H1 (cell line): ENCODE data around the gene CST6. TPM values are rescaled to one million over a fixed set of nuclear protein-coding genes. Genes with fewer than 3 reads are reported as not detected.

ENCODE experiments used
- CTCF ChIA-PET: fragments of 300-600 bp; sonication (Branson Sonifier 250); formaldehyde crosslinking; loops from one replicate; lab custom pipeline; 2021; ENCODE audit not compliant: partially characterized antibody; lab: Charles Lee
- POLR2A ChIA-PET: fragments of 300-600 bp; sonication (Branson Sonifier 250); formaldehyde crosslinking; loops from one replicate; lab custom pipeline; 2021; ENCODE audit warnings: inconsistent platforms; ENCODE audit not compliant: partially characterized antibody; lab: Charles Lee
- DNase-seq, 2 experiments: peaks; one replicate each; pipeline versions ENCODE4 v3.0.0 to v3.0.0-alpha.2; 2010 to 2022; ENCODE audit warnings: low spot score in 2 of 2, low read depth in 1 of 2, mixed read lengths in 1 of 2
- FAIRE-seq: peaks from 2 replicates; lab custom pipeline; 2011; peaks lifted over from hg19 to GRCh38; lab: Jason Lieb, UNC
- H2AFZ ChIP-seq: 2 replicates; pipeline ENCODE4 v1.8.1; 2012; ENCODE audit warnings: low read length, inconsistent platforms
- H2AK5ac ChIP-seq: 2 replicates; pipeline ENCODE4 v1.6.1; 2013; ENCODE audit warnings: low read depth, low read length
- H2BK120ac ChIP-seq: replicated peaks from 2 replicates; pipeline ENCODE3; 2013; ENCODE audit warnings: low read depth, low read length, inconsistent platforms
- H2BK12ac ChIP-seq: 2 replicates; pipeline ENCODE4 v1.6.1; 2013; ENCODE audit warnings: low read depth, low read length
- H2BK15ac ChIP-seq: 2 replicates; pipeline ENCODE4 v1.6.1; 2013; ENCODE audit warnings: low read length
- H2BK20ac ChIP-seq: 2 replicates; pipeline ENCODE4 v1.6.1; 2013; ENCODE audit warnings: low read length
- H2BK5ac ChIP-seq: 2 replicates; pipeline ENCODE4 v1.6.1; 2013; ENCODE audit warnings: low read depth, low read length
- H3K14ac ChIP-seq: 2 replicates; pipeline ENCODE4 v1.6.1; 2013; ENCODE audit warnings: inconsistent platforms; ENCODE audit not compliant: insufficient read length
- H3K18ac ChIP-seq: 2 replicates; pipeline ENCODE4 v1.6.1; 2013; ENCODE audit warnings: low read length; ENCODE audit errors: extremely low read depth
- H3K23ac ChIP-seq: 2 replicates; pipeline ENCODE4 v1.6.1; 2013; ENCODE audit warnings: inconsistent platforms; ENCODE audit not compliant: insufficient read length
- H3K23me2 ChIP-seq: 2 replicates; pipeline ENCODE4 v1.6.1; 2013; ENCODE audit warnings: low read depth, low read length
- H3K27ac ChIP-seq: 2 replicates; pipeline ENCODE4 v1.6.1; 2011; ENCODE audit warnings: low read depth, low read length, inconsistent platforms
- H3K27me3 ChIP-seq, 4 experiments: replicated peaks in 1 of 4; 1 replicate in 1 of 4; 2 replicates in 3 of 4; pipeline versions ENCODE4 v1.6.1 to v1.8.1; 2011 to 2013; ENCODE audit warnings: low read length in 3 of 4, mild to moderate bottlenecking in 3 of 4, inconsistent platforms in 2 of 4, mixed read lengths in 2 of 4, moderate library complexity in 1 of 4; ENCODE audit not compliant: control insufficient read depth in 3 of 4, insufficient read depth in 3 of 4; ENCODE audit errors: extremely low read depth in 1 of 4
- H3K36me3 ChIP-seq, 4 experiments: 2 replicates each; pipeline versions ENCODE4 v1.6.1 to v1.8.1; 2011 to 2013; ENCODE audit warnings: mild to moderate bottlenecking in 4 of 4, low read length in 3 of 4, moderate library complexity in 2 of 4, control low read depth in 1 of 4, inconsistent platforms in 1 of 4; ENCODE audit not compliant: insufficient read depth in 4 of 4, control insufficient read depth in 2 of 4
- H3K4ac ChIP-seq: replicated peaks from 2 replicates; pipeline ENCODE3; 2013; ENCODE audit warnings: low read length, low read depth, mixed read lengths, inconsistent platforms; ENCODE audit not compliant: insufficient read length
- H3K4me1 ChIP-seq, 4 experiments: replicated peaks in 1 of 4; 1 replicate in 1 of 4; 2 replicates in 3 of 4; pipeline versions ENCODE4 v1.6.1 to v1.8.1; 2011 to 2013; ENCODE audit warnings: low read length in 3 of 4, inconsistent platforms in 2 of 4, mixed read lengths in 1 of 4; ENCODE audit not compliant: insufficient read depth in 4 of 4, control insufficient read depth in 3 of 4
- H3K4me2 ChIP-seq, 2 experiments: 2 replicates each; pipeline versions ENCODE4 v1.6.1 to v1.8.1; 2011 to 2013; ENCODE audit warnings: low read depth in 2 of 2, low read length in 2 of 2, control low read depth in 1 of 2, inconsistent platforms in 1 of 2, mild to moderate bottlenecking in 1 of 2; ENCODE audit not compliant: insufficient read depth in 1 of 2
- H3K4me3 ChIP-seq, 4 experiments: fragments of 200-600, 300-600 bp in 1 of 4; sonication (generic), shearing (Covaris generic), sonication (Bioruptor Twin) in 1 of 4; 2 replicates each; pipeline versions ENCODE4 v1.5.1 to v1.8.1; 2011 to 2016; ENCODE audit warnings: low read length in 4 of 4, low read depth in 3 of 4, control low read depth in 2 of 4, inconsistent platforms in 2 of 4, mild to moderate bottlenecking in 2 of 4, mixed read lengths in 1 of 4, moderate library complexity in 1 of 4; ENCODE audit not compliant: insufficient read depth in 2 of 4; ENCODE audit errors: extremely low read depth in 1 of 4
- H3K56ac ChIP-seq: replicated peaks from 2 replicates; pipeline ENCODE3; 2013; ENCODE audit warnings: low read depth, mild to moderate bottlenecking, mixed read lengths, low read length, inconsistent platforms; ENCODE audit not compliant: insufficient read length
- H3K79me1 ChIP-seq: 2 replicates; pipeline ENCODE4 v1.6.1; 2013; ENCODE audit warnings: low read depth, low read length, control low read depth
- H3K79me2 ChIP-seq, 2 experiments: 2 replicates each; pipeline versions ENCODE4 v1.6.1 to v1.8.1; 2012 to 2013; ENCODE audit warnings: low read length in 2 of 2, mild to moderate bottlenecking in 2 of 2, inconsistent platforms in 1 of 2; ENCODE audit not compliant: insufficient read depth in 2 of 2, control insufficient read depth in 1 of 2
- H3K9ac ChIP-seq, 4 experiments: replicated peaks in 1 of 4; 1 replicate in 1 of 4; 2 replicates in 3 of 4; pipeline versions ENCODE4 v1.6.1 to v1.8.1; 2011 to 2013; ENCODE audit warnings: low read depth in 3 of 4, low read length in 3 of 4, control low read depth in 2 of 4, mild to moderate bottlenecking in 2 of 4, moderate library complexity in 2 of 4, inconsistent platforms in 1 of 4; ENCODE audit errors: extremely low read depth in 1 of 4
- H3K9me3 ChIP-seq, 2 experiments: 2 replicates each; pipeline versions ENCODE4 v1.6.1 to v1.8.1; 2012 to 2013; ENCODE audit warnings: mild to moderate bottlenecking in 2 of 2, moderate library complexity in 2 of 2, control low read depth in 1 of 2, inconsistent platforms in 1 of 2, low read depth in 1 of 2, low read length in 1 of 2, mixed read lengths in 1 of 2; ENCODE audit not compliant: insufficient read depth in 2 of 2
- H4K20me1 ChIP-seq, 2 experiments: replicated peaks in 1 of 2; 2 replicates each; pipeline versions ENCODE3 to v1.8.1; 2011 to 2013; ENCODE audit warnings: inconsistent platforms in 2 of 2, low read length in 2 of 2, mild to moderate bottlenecking in 1 of 2; ENCODE audit not compliant: insufficient read depth in 2 of 2, control insufficient read depth in 1 of 2
- H4K5ac ChIP-seq: 2 replicates; pipeline ENCODE4 v1.6.1; 2013; ENCODE audit warnings: low read length, low read depth, mixed read lengths, inconsistent platforms; ENCODE audit not compliant: insufficient read length
- H4K8ac ChIP-seq: 2 replicates; pipeline ENCODE4 v1.8.0; 2013; ENCODE audit warnings: mild to moderate bottlenecking, moderate library complexity, low read length, inconsistent platforms; ENCODE audit not compliant: insufficient read depth; ENCODE audit errors: extremely low read depth
- H4K91ac ChIP-seq: replicated peaks from 2 replicates; pipeline ENCODE3; 2013; ENCODE audit warnings: low read length, mixed read lengths, inconsistent platforms; ENCODE audit not compliant: insufficient read length
- ASH2L ChIP-seq: fragments of 200-600, 300-600 bp; sonication (generic); IDR thresholded peaks from one replicate; pipeline ENCODE4 v1.7.1; 2017; ENCODE audit warnings: low read length
- BACH1 ChIP-seq: IDR thresholded peaks from 2 replicates; pipeline ENCODE4 v1.6.1; 2012; ENCODE audit warnings: low read length, improper control_type of control experiment
- CBX5 ChIP-seq: fragments of 300-800, 300-1000 bp; sonication (generic); IDR thresholded peaks from 2 replicates; pipeline ENCODE4 v1.7.1; 2016; ENCODE audit warnings: antibody characterized with exemption, low read length, low read depth
- CEBPB ChIP-seq: IDR thresholded peaks from 2 replicates; pipeline ENCODE4 v1.6.1; 2012; ENCODE audit warnings: low read depth, low read length
- KDM4A ChIP-seq: IDR thresholded peaks from one replicate; pipeline ENCODE4 v1.7.1; 2012; ENCODE audit warnings: low read depth, mild to moderate bottlenecking, moderate library complexity, low read length, inconsistent platforms; ENCODE audit not compliant: severe bottlenecking
- NANOG ChIP-seq: IDR thresholded peaks from 2 replicates; pipeline ENCODE4 v1.6.1; 2011; ENCODE audit warnings: low read length, low read depth, mild to moderate bottlenecking, inconsistent platforms; ENCODE audit not compliant: insufficient read depth, poor library complexity, severe bottlenecking
- RNF2 ChIP-seq: fragments of 200-900, 300-1000 bp; sonication (generic); IDR thresholded peaks from 2 replicates; pipeline ENCODE4 v1.7.1; 2016; ENCODE audit warnings: borderline replicate concordance, low read depth, mild to moderate bottlenecking, antibody characterized with exemption, low read length; ENCODE audit not compliant: poor library complexity, severe bottlenecking; ENCODE audit errors: missing control alignments
- RXRA ChIP-seq: IDR thresholded peaks from 2 replicates; pipeline ENCODE4 v1.6.1; 2011; ENCODE audit warnings: low read depth, mild to moderate bottlenecking, low read length, moderate library complexity; ENCODE audit not compliant: insufficient read depth
- SIRT6 ChIP-seq: IDR thresholded peaks from one replicate; pipeline ENCODE4 v1.7.1; 2012; ENCODE audit warnings: low read length, inconsistent platforms
- SRF ChIP-seq: IDR thresholded peaks from 2 replicates; pipeline ENCODE4 v1.6.1; 2011; ENCODE audit warnings: mild to moderate bottlenecking, low read depth, low read length, moderate library complexity
- WGBS, 2 experiments: shearing (Covaris generic) in 1 of 2; methylation state at CpG; one replicate each; pipeline versions ENCODE4 v1.1.6 to v1.1.7; 2013 to 2015; ENCODE audit warnings: low lambda C conversion rate in 2 of 2, mixed read lengths in 2 of 2, inconsistent platforms in 1 of 2, low coverage in 1 of 2, missing lambda C conversion rate in 1 of 2; ENCODE audit not compliant: insufficient replicate concordance in 2 of 2, insufficient coverage in 1 of 2, insufficient read length in 1 of 2; ENCODE audit errors: extremely low coverage in 1 of 2, missing lambda C conversion rate in 1 of 2; 5-methylcytosine and 5-hydroxymethylcytosine counted together
- polyA plus RNA-seq, 7 experiments: library from polyadenylated mRNA; depleted of rRNA in 3 of 7; stranded (reverse) in 5 of 7; unstranded in 2 of 7; fragments of >200 nt in 5 of 7; fragments of 200-250 nt in 2 of 7; gene quantifications; 1 replicate in 5 of 7; 2 replicates in 1 of 7; 4 replicates in 1 of 7; pipeline versions ENCODE4 v1.2.1 to v1.2.3, GENCODE V29; 2011 to 2013; ENCODE audit warnings: missing spikeins in 2 of 7, mixed read lengths in 2 of 7
- total RNA-seq: library from RNA; stranded (reverse); fragmentation: NEBNext Ultra II Directional; extraction: Animal tissue kit (Norgen Biotek cat#: 25700); gene quantifications from 2 replicates; pipeline ENCODE4 v1.2.1, GENCODE V29; 2021
- TF ChIP-seq, protein P1 (sequence below): IDR thresholded peaks from 2 replicates; pipeline ENCODE4 v1.6.1; 2012; ENCODE audit warnings: inconsistent platforms

The CST6 gene
- total and polyA plus RNA-seq, 2 of the 8 experiments (the other 6 are each of a cell fraction or from before 2014, with no cell fraction given): 1.6 to 7.6 TPM

DNA sequence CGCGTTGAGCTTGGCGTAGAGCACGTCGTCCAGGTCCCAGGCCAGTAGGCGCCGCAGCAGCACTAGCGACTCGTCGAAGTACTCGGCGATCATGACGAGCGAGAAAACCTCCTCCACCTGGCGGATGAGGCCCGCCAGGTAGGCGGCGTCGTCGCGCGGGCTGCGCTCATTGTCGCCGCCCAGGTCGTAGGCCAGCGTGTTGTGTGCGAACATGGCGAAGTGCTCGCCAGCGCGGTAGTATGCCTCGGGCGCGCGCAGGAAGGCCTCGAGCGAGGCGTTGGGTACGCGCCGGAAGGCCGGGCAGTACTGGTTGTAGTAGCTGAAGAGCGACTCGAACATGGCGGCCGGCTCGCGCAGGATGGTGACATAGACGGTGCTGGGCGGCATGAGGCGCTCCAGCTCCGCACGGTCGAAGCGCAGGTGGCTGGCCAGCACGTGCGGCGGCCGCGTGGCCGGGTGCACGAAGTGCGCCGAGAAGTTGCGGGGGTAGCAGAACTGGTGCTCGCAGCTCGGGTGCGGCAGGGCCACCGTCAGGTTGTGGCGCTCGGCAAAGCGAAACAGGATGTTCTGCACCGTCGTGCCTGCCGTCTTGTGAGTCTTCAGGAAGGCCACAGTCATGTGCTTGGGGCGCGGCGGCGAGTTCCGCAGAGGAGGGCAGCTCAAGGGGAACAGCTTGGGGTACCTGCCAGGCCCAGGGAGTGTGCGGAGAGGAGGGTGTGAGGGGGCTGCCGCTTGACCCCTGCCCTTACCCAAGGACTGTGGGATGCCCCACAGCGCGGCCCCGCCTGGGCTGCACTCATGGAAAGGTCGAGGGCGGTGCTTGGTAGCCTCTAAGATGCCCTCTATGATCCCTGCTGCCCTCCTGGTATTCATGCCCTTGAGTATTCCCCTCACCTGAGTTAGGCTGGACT lies 31.4 kb downstream of the CST6 start:
- Histone ChIP-seq H3K14ac (no peak overlapping the region), H2BK12ac (no peak overlapping the region), H3K4me1 (peaks cover 0 to 15% (median 9%) of the 10 kb centered on the region in 4 experiments; a peak in 6 of 7 replicates), H2AK5ac (no peak overlapping the region), H3K18ac (no peak overlapping the region), H3K9me3 (peaks cover 0 to 10% of the 10 kb centered on the region in 2 experiments; a peak in 1 of 4 replicates), H4K5ac (no peak overlapping the region), H3K27ac (no peak overlapping the region), H4K91ac (no peak overlapping the region), H2BK120ac (no peak overlapping the region), H3K56ac (no peak overlapping the region), H3K27me3 (no peaks in the 10 kb centered on the region), H2BK15ac (no peak overlapping the region), H3K4me3 (no peak overlapping the region), H3K79me2 (peaks cover 0 to 13% of the 10 kb centered on the region in 2 experiments; a peak in 1 of 4 replicates), H3K4ac (no peak overlapping the region), H4K20me1 (peaks cover 0 to 4% of the 10 kb centered on the region in 2 experiments), H3K23ac (no peak overlapping the region), H3K36me3 (peaks cover 0 to 17% (median 8%) of the 10 kb centered on the region in 4 experiments; a peak in 5 of 8 replicates), H4K8ac (no peak overlapping the region), H2AFZ (no peak overlapping the region), H3K79me1 (peaks cover 9% of the 10 kb centered on the region), H2BK20ac (no peak overlapping the region), H2BK5ac (no peak overlapping the region), H3K4me2 (no peak overlapping the region), H3K9ac (no peak overlapping the region), H3K23me2 (no peaks in the 10 kb centered on the region; the same call in 1 of the 2 replicates)
- POLR2A ChIA-PET: interaction anchor here (0.6 to 2.3 kb wide), 4 partner anchors 9 to 49 kb away, joined by 3 to 9 read pairs (median 3); partner anchors contain the start of gene SF3B2
- 98% methylated on average over 79 of the region's 88 CpGs; no CpG with 5 or more reads in 1 of the 2 experiments for WGBS, 2 experiments
- no peak for FAIRE-seq
- CTCF ChIA-PET: interaction anchor here (0.8 to 5.7 kb wide), 12 partner anchors 10 to 229 kb away, joined by 3 to 39 read pairs (median 4); partner anchors contain the start of genes BANF1, EIF1AD, PACS1 and SF3B2
- DNase-seq: no peak
- TF ChIP-seq BACH1 (no peak), RXRA (no peak), KDM4A (no peak), NANOG (no peak), CEBPB (no peak), SRF (no peak), CBX5 (no peak), ASH2L (no peak), SIRT6 (no peak), RNF2 (no peak)
- TF ChIP-seq, protein P1, sequence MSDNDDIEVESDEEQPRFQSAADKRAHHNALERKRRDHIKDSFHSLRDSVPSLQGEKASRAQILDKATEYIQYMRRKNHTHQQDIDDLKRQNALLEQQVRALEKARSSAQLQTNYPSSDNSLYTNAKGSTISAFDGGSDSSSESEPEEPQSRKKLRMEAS: no peak
